Liver (tissue), 9 donors: Measurements from ENCODE around the gene DBH. TPM values are rescaled to one million over a fixed set of nuclear protein-coding genes. Genes with fewer than 3 reads are reported as not detected.

Source experiments
- DNase-seq: peaks from one replicate; pipeline ENCODE4 v3.0.0-alpha.2; 2017; ENCODE audit warnings: low spot score
- H3K27ac ChIP-seq, 2 donors: one replicate each; pipeline ENCODE4 v1.7.0; 2013; ENCODE audit warnings: inconsistent platforms in 2 of 2, low read length in 2 of 2, control low read depth in 1 of 2, low read depth in 1 of 2, mild to moderate bottlenecking in 1 of 2
- H3K27me3 ChIP-seq, 4 donors: one replicate each; pipeline versions ENCODE4 v1.6.1 to v1.7.0; 2013; ENCODE audit warnings: low read length in 3 of 4, inconsistent platforms in 1 of 4, mild to moderate bottlenecking in 1 of 4, moderate library complexity in 1 of 4; ENCODE audit not compliant: control insufficient read depth in 4 of 4, insufficient read depth in 4 of 4
- H3K36me3 ChIP-seq, 4 donors: one replicate each; pipeline versions ENCODE4 v1.6.1 to v1.7.0; 2013; ENCODE audit warnings: low read length in 3 of 4, mild to moderate bottlenecking in 3 of 4, low read depth in 1 of 4, moderate library complexity in 1 of 4; ENCODE audit not compliant: control insufficient read depth in 4 of 4, insufficient read depth in 3 of 4
- H3K4me1 ChIP-seq, 4 donors: one replicate each; pipeline versions ENCODE4 v1.6.1 to v1.7.0; 2013; ENCODE audit warnings: low read length in 3 of 4, mild to moderate bottlenecking in 3 of 4, moderate library complexity in 1 of 4; ENCODE audit not compliant: control insufficient read depth in 4 of 4, insufficient read depth in 4 of 4
- H3K4me3 ChIP-seq, 3 donors: one replicate each; pipeline versions ENCODE4 v1.6.1 to v1.7.0; 2013; ENCODE audit warnings: low read length in 3 of 3, control low read depth in 1 of 3, low read depth in 1 of 3, mild to moderate bottlenecking in 1 of 3
- H3K9ac ChIP-seq, 2 donors: one replicate each; pipeline ENCODE4 v1.7.0; 2013; ENCODE audit warnings: low read length in 2 of 2, mild to moderate bottlenecking in 2 of 2, moderate library complexity in 2 of 2, control low read depth in 1 of 2, low read depth in 1 of 2
- H3K9me3 ChIP-seq, 4 donors: one replicate each; pipeline versions ENCODE4 v1.6.1 to v1.7.0; 2013; ENCODE audit warnings: low read length in 3 of 4; ENCODE audit not compliant: control insufficient read depth in 4 of 4
- ATF3 ChIP-seq: IDR thresholded peaks from 2 replicates; pipeline ENCODE4 v1.6.1; 2016; ENCODE audit warnings: antibody characterized with exemption
- CTCF ChIP-seq: fragments of 150-350 bp; IDR thresholded peaks from 2 replicates; pipeline ENCODE4 v1.5.1; 2017; ENCODE audit warnings: improper control_type of control experiment, low read depth, low read length; ENCODE audit not compliant: missing input control
- EGR1 ChIP-seq, 2 donors: IDR thresholded peaks; 2 replicates each; pipeline ENCODE4 v1.6.1; 2016 to 2018; ENCODE audit warnings: antibody characterized with exemption in 2 of 2, low read depth in 2 of 2
- FOXA2 ChIP-seq: IDR thresholded peaks from 2 replicates; pipeline ENCODE4 v1.6.1; 2016; ENCODE audit warnings: antibody characterized with exemption
- GABPA ChIP-seq, 2 donors: IDR thresholded peaks in 1 of 2; conservative IDR thresholded peaks in 1 of 2; 2 replicates each; pipeline ENCODE4 v1.6.1; 2016; ENCODE audit warnings: antibody characterized with exemption in 2 of 2, mild to moderate bottlenecking in 1 of 2, moderate library complexity in 1 of 2
- HNF4A ChIP-seq, 2 donors: conservative IDR thresholded peaks; 2 replicates each; pipeline ENCODE4 v1.6.1; 2016; ENCODE audit warnings: antibody characterized with exemption in 2 of 2, mild to moderate bottlenecking in 2 of 2
- NR2F2 ChIP-seq: IDR thresholded peaks from 2 replicates; pipeline ENCODE4 v1.6.1; 2016; ENCODE audit warnings: antibody characterized with exemption
- RAD21 ChIP-seq, 2 donors: IDR thresholded peaks; 2 replicates each; pipeline ENCODE4 v1.6.1; 2016; ENCODE audit warnings: antibody characterized with exemption in 2 of 2, mild to moderate bottlenecking in 2 of 2
- REST ChIP-seq: IDR thresholded peaks from 2 replicates; pipeline ENCODE4 v1.6.1; 2016; ENCODE audit warnings: antibody characterized with exemption, mild to moderate bottlenecking
- SP1 ChIP-seq: IDR thresholded peaks from 2 replicates; pipeline ENCODE4 v1.6.1; 2018; ENCODE audit warnings: antibody characterized with exemption, mild to moderate bottlenecking
- TAF1 ChIP-seq: conservative IDR thresholded peaks from 2 replicates; pipeline ENCODE4 v1.6.1; 2016; ENCODE audit warnings: antibody characterized with exemption, mild to moderate bottlenecking
- ZBTB33 ChIP-seq: IDR thresholded peaks from 2 replicates; pipeline ENCODE4 v1.6.1; 2016; ENCODE audit warnings: antibody characterized with exemption
- WGBS: extraction: QIAGEN DNeasy Blood & Tissue Kit; methylation state at CpG from one replicate; pipeline ENCODE4 v1.1.7; 2013; 5-methylcytosine and 5-hydroxymethylcytosine counted together
- polyA plus RNA-seq, 2 donors: library from polyadenylated mRNA; stranded (reverse) in 1 of 2; unstranded in 1 of 2; fragments of 200-250 nt in 1 of 2; fragments of >200 nt in 1 of 2; fragmentation: Nextera tagmentation in 1 of 2; extraction: Ambion mirVana in 1 of 2; gene quantifications; one replicate each; pipeline versions ENCODE4 v1.2.1 to v1.2.3, GENCODE V29; 2013 to 2015
- total RNA-seq, 2 donors: library from RNA; depleted of rRNA; stranded (reverse); fragments of >200 nt; gene quantifications; one replicate each; pipeline ENCODE4 v1.2.3, GENCODE V29; 2014
- donor health status: healthy.
- donor health status: healthy.
- donor health status: healthy.
- donor health status: healthy.
- donor health status: healthy.

The DBH gene
- total and polyA plus RNA-seq, 4 donors: 0.37 to 21.2 (median 2.5) TPM

GRCh38 chr9:133591116-133591910 is 44.9 kb upstream of the DBH start:
- 92% methylated on average over 17 of the region's 17 CpGs for WGBS
- Histone ChIP-seq H3K4me1 (no peaks in the 10 kb centered on the region), H3K4me3 (no peak overlapping the region), H3K9me3 (peaks cover 0 to 3% (median 0%) of the 10 kb centered on the region in 4 donors), H3K27ac (no peak overlapping the region), H3K27me3 (peaks cover 0 to 6% (median under 1%) of the 10 kb centered on the region in 4 donors), H3K9ac (no peak overlapping the region), H3K36me3 (no peaks in the 10 kb centered on the region)
- TF ChIP-seq ATF3 (no peak), CTCF (no peak), GABPA (IDR thresholded peaks at IDR 0.05 in 1 of 2, conservative IDR thresholded peaks at IDR 0.05 in 1 of 2) (no peak), TAF1 (no peak), FOXA2 (no peak), NR2F2 (no peak), SP1 (no peak), ZBTB33 (no peak), EGR1 (IDR thresholded peaks at IDR 0.05; ENCODE audit: low read depth in 2 of 2) (no peak), HNF4A (conservative IDR thresholded peaks at IDR 0.05) (no peak), REST (no peak)
- DNase-seq: no peak

- TF ChIP-seq FOXA2: no peak
- TF ChIP-seq REST: no peak
- TF ChIP-seq RAD21 (IDR thresholded peaks at IDR 0.05): no peak
- TF ChIP-seq NR2F2: no peak
- H3K36me3 ChIP-seq: no peaks in the 10 kb centered on the region
- DNase-seq: no peak
- no peak overlapping the region for H3K4me3 ChIP-seq
- peaks cover 0 to 4% (median under 1%) of the 10 kb centered on the region in 4 donors for H3K27me3 ChIP-seq
- no peaks in the 10 kb centered on the region for H3K4me1 ChIP-seq
- peaks cover 0 to 8% (median under 1%) of the 10 kb centered on the region in 4 donors for H3K9me3 ChIP-seq
- H3K27ac ChIP-seq: no peak overlapping the region
- no peak overlapping the region for H3K9ac ChIP-seq
- 74% methylated on average over 10 of the region's 10 CpGs for WGBS
Observed at GRCh38 chr9:133591985-133592384, 44.2 kb upstream of the DBH start.
